Muscle of arm (tissue), 12 donors: Measurements from ENCODE around the gene ELMO1. TPM values are rescaled to one million over a fixed set of nuclear protein-coding genes. Genes with fewer than 3 reads are reported as not detected.
A peak's percentile ranks its signal among the peaks of the same experiment; 100 is the strongest.

Experiments used
- DNase-seq: peaks from one replicate; pipeline ENCODE4 v3.0.0-alpha.2; 2013
- polyA plus RNA-seq, 12 donors: library from polyadenylated mRNA; unstranded; fragments of 120-200 nt; gene quantifications; one replicate each; pipeline ENCODE4 v1.2.1, GENCODE V29; 2013; ENCODE audit not compliant: insufficient read length in 12 of 12

The ELMO1 gene
- polyA plus RNA-seq, 12 donors: 20.7 to 36.5 (median 29.4) TPM; not detected in 1

- no peak for DNase-seq
Measured at GRCh38 chr7:37225285-37225969, 223.2 kb downstream of the ELMO1 start.

- DNase-seq: no peak
Measured at GRCh38 chr7:37224746-37225145, 223.9 kb downstream of the ELMO1 start.

- no peak for DNase-seq
Measured at GRCh38 chr7:37220664-37221063, 228.0 kb downstream of the ELMO1 start.

GRCh38 chr7:37218956-37219355 is 229.7 kb downstream of the ELMO1 start:
- no peak for DNase-seq

- no peak for DNase-seq
Measured at GRCh38 chr7:37216923-37217322, 231.7 kb downstream of the ELMO1 start.

- DNase-seq: peak; percentile 35
Measured at GRCh38 chr7:37216156-37216852, 232.4 kb downstream of the ELMO1 start.

- no peak for DNase-seq
Measured at GRCh38 chr7:37215290-37215923, 233.3 kb downstream of the ELMO1 start.

- DNase-seq: peak; percentile 92
Measured at GRCh38 chr7:37212556-37212955, 236.1 kb downstream of the ELMO1 start.

- no peak for DNase-seq
Measured at GRCh38 chr7:37212051-37212450, 236.6 kb downstream of the ELMO1 start.

- DNase-seq: peak; percentile 89
Measured at GRCh38 chr7:37211097-37211880, 237.4 kb downstream of the ELMO1 start.

GRCh38 chr7:37209195-37209594 is 239.5 kb downstream of the ELMO1 start:
- no peak for DNase-seq

- peak; percentile 95 for DNase-seq
Measured at GRCh38 chr7:37208528-37208927, 240.1 kb downstream of the ELMO1 start.

GRCh38 chr7:37206192-37206591 is 242.5 kb downstream of the ELMO1 start:
- DNase-seq: no peak

- DNase-seq: no peak
Measured at GRCh38 chr7:37205451-37205850, 243.2 kb downstream of the ELMO1 start.

- no peak for DNase-seq
Measured at GRCh38 chr7:37201876-37202198, 246.8 kb downstream of the ELMO1 start.

GRCh38 chr7:37201003-37201875 is 247.4 kb downstream of the ELMO1 start:
- DNase-seq: peak; percentile 94

- peak; percentile 78 for DNase-seq
Measured at GRCh38 chr7:37198906-37199485, 249.7 kb downstream of the ELMO1 start.

- no peak for DNase-seq
Measured at GRCh38 chr7:37198041-37198905, 250.4 kb downstream of the ELMO1 start.

- DNase-seq: no peak
Measured at GRCh38 chr7:37197108-37197507, 251.6 kb downstream of the ELMO1 start.

GRCh38 chr7:37196676-37197075 is 252.0 kb downstream of the ELMO1 start:
- DNase-seq: peak; percentile 36
